ENCODE results near the gene ITGB5. TPM values are rescaled to one million over a fixed set of nuclear protein-coding genes. Genes with fewer than 3 reads are reported as not detected.

Gene ITGB5
- total RNA-seq, 6 experiments from 2014 or later, result 61.3 to 125 (median 98.4) TPM

- Histone ChIP-seq H3K27ac (no peak overlapping the region), H3K9me3 (no peaks in the 10 kb centered on the region), H3K27me3 (no peaks in the 10 kb centered on the region), H3K4me1 (peaks cover 0 to 44% (median 20%) of the 10 kb centered on the region in 4 donors), H3K4me3 (no peak overlapping the region), H3K36me3 (peaks cover 0 to 8% (median 2%) of the 10 kb centered on the region in 4 donors)
- DNase-seq (no peak), ATAC-seq (no peak)
- intact Hi-C loops (cut with DNase I), result no loop called here
- 94% methylated on average over 3 of the region's 6 CpGs for whole genome bisulfite sequencing (ENCODE audit: insufficient coverage, low coverage, low lambda C conversion rate, missing lambda C conversion rate)
- no peak for TF ChIP-seq POLR2A (IDR thresholded peaks at IDR 0.05)
- no peak for TF ChIP-seq CTCF (IDR thresholded peaks at IDR 0.05)
These were observed 70.1 kb downstream of the ITGB5 start for GRCh38 chr3:124817079-124817478.

GRCh38 chr3:124816206-124816605 is 71.0 kb downstream of the ITGB5 start:
- intact Hi-C loops (cut with DNase I), result no loop called here
- TF ChIP-seq POLR2A (IDR thresholded peaks at IDR 0.05) (no peak), CTCF (IDR thresholded peaks at IDR 0.05) (no peak)
- DNase-seq, result no peak
- ATAC-seq, result no peak
- peaks cover 0 to 51% (median 21%) of the 10 kb centered on the region in 4 donors for H3K4me1 ChIP-seq
- H3K4me3 ChIP-seq, result no peak overlapping the region
- no peaks in the 10 kb centered on the region for H3K9me3 ChIP-seq
- peak overlapping the region in 2 of 3 donors; percentile 77 to 79 for H3K27ac ChIP-seq
- peaks cover 0 to 8% (median 2%) of the 10 kb centered on the region in 4 donors for H3K36me3 ChIP-seq
- H3K27me3 ChIP-seq, result no peaks in the 10 kb centered on the region
- WGBS (ENCODE audit: insufficient coverage, low coverage, low lambda C conversion rate, missing lambda C conversion rate), result 100% methylated on average over 3 of the region's 4 CpGs

DNA sequence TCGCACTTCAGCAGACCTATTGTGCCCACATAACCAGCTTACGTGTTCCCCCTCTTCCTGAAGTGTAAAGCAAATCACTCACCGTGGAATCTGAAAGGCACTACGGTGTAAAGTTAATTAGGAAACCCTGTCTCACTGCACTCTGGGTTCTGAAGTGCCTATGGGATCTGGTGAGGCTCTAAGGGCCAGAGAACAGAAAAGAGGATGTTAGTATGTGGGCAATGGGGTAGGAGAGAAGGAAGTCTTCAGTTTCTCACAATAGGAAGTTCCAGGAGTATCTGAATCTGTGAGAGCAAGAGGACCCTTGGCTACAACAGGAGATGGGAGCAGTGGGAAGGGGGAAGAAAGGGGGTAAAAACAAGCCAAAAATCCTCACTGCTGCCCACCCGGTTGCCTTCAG is 71.4 kb downstream of the ITGB5 start:
- H3K27ac ChIP-seq, result peak overlapping the region; percentile 77 to 84 (median 79)
- H3K27me3 ChIP-seq, result no peaks in the 10 kb centered on the region
- intact Hi-C loops (cut with DNase I), result no loop called here
- peaks cover 0 to 55% (median 21%) of the 10 kb centered on the region in 4 donors for H3K4me1 ChIP-seq
- DNase-seq, result no peak
- no peak for ATAC-seq
- H3K4me3 ChIP-seq, result no peak overlapping the region
- WGBS (ENCODE audit: insufficient coverage, low coverage, low lambda C conversion rate, missing lambda C conversion rate), result 79% methylated on average over 4 of the region's 5 CpGs
- no peaks in the 10 kb centered on the region for H3K9me3 ChIP-seq
- peaks cover 0 to 8% (median 2%) of the 10 kb centered on the region in 4 donors for H3K36me3 ChIP-seq
- TF ChIP-seq CTCF (IDR thresholded peaks at IDR 0.05), result no peak
- no peak for TF ChIP-seq POLR2A (IDR thresholded peaks at IDR 0.05)

DNA sequence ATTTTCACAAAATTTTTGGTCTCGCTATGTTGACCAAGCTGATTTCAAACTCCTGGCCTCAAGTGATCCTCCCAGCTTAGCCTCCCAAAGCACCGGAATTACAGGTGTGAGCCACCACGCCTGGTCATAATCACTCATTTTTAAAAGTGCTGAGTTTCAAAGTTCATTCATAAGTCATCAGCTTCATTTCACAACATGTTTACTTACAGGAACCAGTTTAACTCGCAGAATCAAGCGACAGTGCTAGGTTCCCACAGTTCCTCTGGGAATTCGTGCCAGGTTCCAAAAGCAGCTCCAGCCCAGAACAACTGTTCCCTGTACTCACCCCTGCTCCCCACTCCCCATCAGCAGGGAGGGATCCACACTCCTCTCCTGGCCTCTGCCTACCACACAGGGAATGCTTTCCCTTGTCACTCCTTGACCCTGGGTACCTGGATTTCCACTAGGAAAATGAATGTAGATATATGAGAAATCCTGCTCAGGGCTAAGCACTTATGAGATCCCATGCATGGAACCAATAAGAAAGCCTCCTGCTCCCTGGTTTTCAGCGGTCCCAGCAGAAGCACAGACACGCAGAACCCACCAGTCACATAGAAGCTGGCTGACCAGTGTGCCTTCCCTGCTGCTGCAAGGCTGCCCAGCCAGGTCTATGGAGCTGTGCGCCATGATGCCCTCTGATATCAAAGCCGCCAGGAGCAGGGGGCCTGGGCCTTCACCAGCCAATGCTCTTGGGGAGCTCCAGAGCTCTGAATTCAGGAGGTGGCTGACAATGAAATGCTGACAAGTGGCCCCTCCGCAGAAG is 72.3 kb downstream of the ITGB5 start:
- WGBS (ENCODE audit: insufficient coverage, low coverage, low lambda C conversion rate, missing lambda C conversion rate), result 38% methylated on average over 6 of the region's 11 CpGs
- Histone ChIP-seq H3K9me3 (no peaks in the 10 kb centered on the region), H3K4me1 (peaks cover 0 to 59% (median 21%) of the 10 kb centered on the region in 4 donors), H3K36me3 (peaks cover 0 to 8% (median 2%) of the 10 kb centered on the region in 4 donors), H3K27me3 (no peaks in the 10 kb centered on the region), H3K4me3 (no peak overlapping the region), H3K27ac (peak overlapping the region; percentile 77 to 84 (median 79))
- ATAC-seq (peak; percentile 66 to 83 (median 76)), DNase-seq (peak; percentile 57 to 86 (median 75))
- TF ChIP-seq POLR2A (IDR thresholded peaks at IDR 0.05) (peak; percentile 49), CTCF (IDR thresholded peaks at IDR 0.05) (no peak)
- intact Hi-C loops (cut with DNase I), result no loop called here

Data from right lobe of liver (tissue), 6 donors.